ENCODE results near the gene BACH1. TPM values are rescaled to one million over a fixed set of nuclear protein-coding genes. Genes with fewer than 3 reads are reported as not detected.

The BACH1 gene
- polyA plus RNA-seq, 1 donor from 2014 or later, result 29.7 TPM

DNA sequence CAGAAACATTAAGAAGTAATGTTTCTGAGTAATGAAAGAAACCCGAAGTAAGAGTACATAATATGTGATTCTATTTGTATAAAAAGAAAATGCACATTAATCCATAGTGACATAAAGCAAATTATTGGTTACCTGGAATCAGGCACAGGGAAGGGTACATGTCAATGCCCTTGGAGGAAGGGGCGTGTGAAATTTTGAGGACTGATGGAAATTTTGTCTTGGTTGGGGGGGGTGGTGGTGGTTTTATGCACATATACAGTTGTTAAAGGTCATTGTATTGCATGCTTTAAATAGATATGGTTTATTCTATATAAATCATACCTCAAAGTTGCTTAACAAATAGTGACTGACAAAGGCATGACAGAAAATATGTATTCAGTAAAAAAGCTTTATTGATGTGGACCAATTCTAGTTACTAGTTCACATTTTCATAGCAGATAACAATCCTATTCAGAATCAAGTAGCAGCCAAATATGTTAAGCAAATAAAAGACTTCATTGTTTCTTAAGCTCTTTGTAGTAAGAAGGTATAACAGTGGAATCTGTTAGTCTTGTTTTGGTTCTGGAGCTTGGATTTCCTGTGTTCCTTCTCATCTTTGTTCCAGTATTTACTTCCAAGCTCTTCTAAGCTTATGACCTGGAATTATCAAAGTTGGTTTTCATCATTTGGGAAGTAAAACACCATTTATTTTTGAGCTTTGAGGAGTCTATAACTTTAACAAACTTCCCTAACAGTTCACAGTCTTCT, 15.1 kb downstream of the BACH1 start:
- no peaks in the 10 kb centered on the region for H4K20me1 ChIP-seq (ENCODE audit: insufficient read depth)
- peaks cover 91% of the 10 kb centered on the region for H3K79me2 ChIP-seq (replicated peaks; ENCODE audit: insufficient read depth, low read length)

DNA sequence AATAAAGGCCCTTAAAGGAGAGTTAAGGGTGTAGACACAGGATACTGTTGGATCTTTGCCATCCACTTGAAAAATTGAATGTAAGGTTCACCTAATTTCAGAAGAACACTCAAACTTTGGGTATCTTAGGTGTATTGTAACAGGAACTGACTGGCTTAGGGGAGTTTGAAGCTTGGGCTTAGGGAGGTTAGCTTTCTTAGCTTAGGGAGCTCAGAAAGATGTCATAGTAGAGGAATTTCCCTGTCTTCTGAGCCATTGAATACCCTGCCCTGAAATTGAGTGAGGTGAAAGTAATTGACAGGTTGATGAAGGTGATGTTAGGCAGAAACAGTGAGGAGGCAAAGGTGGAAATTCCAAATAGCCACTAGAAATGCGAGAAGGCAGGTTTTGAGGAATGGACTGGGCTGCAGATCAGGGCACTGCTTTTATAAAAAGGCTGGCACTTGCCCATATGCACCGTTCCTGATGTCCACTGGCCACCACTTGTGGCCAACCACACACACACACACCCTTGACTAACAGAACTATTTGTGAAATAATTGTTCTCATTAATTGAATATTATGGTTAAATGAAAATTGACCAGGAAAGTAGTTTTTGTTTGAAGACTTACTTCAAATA, 16.5 kb downstream of the BACH1 start:
- no peak for TF ChIP-seq RAD21 (conservative IDR thresholded peaks at IDR 0.05)
- no peak for TF ChIP-seq TAF1 (IDR thresholded peaks at IDR 0.05; ENCODE audit: low read depth)
- TF ChIP-seq MXI1 (conservative IDR thresholded peaks at IDR 0.05; ENCODE audit: poor library complexity, severe bottlenecking), result no peak
- Histone ChIP-seq H3K27ac (ENCODE audit: low read length) (no peak overlapping the region), H3K4me3 (ENCODE audit: low read length) (no peak overlapping the region), H3K4me2 (ENCODE audit: low read length) (no peak overlapping the region), H3K9me3 (ENCODE audit: low read length) (no peaks in the 10 kb centered on the region), H3K9me2 (ENCODE audit: insufficient read depth, low read length) (no peaks in the 10 kb centered on the region), H4K20me1 (ENCODE audit: insufficient read depth) (no peaks in the 10 kb centered on the region), H2AFZ (ENCODE audit: low read depth, low read length) (no peak overlapping the region), H3F3A (ENCODE audit: insufficient read depth, low read length, poor library complexity, severe bottlenecking) (no peaks in the 10 kb centered on the region), H3K27me3 (ENCODE audit: insufficient read depth, low read depth, low read length) (no peaks in the 10 kb centered on the region), H3K9ac (ENCODE audit: low read length) (no peak overlapping the region), H3K79me2 (replicated peaks; ENCODE audit: insufficient read depth, low read length) (peaks cover 91% of the 10 kb centered on the region), H3K36me3 (ENCODE audit: insufficient read depth, low read length) (no peaks in the 10 kb centered on the region)

More for the DNA sequence above, 15.1 kb downstream of the BACH1 start:
- Histone ChIP-seq H2AFZ (ENCODE audit: low read depth, low read length) (no peak overlapping the region), H3K27me3 (ENCODE audit: insufficient read depth, low read depth, low read length) (no peaks in the 10 kb centered on the region), H3K36me3 (ENCODE audit: insufficient read depth, low read length) (no peaks in the 10 kb centered on the region), H3K9me2 (ENCODE audit: insufficient read depth, low read length) (no peaks in the 10 kb centered on the region), H3K4me2 (ENCODE audit: low read length) (no peak overlapping the region), H3K4me3 (ENCODE audit: low read length) (no peak overlapping the region), H3K9ac (ENCODE audit: low read length) (no peak overlapping the region), H3F3A (ENCODE audit: insufficient read depth, low read length, poor library complexity, severe bottlenecking) (no peaks in the 10 kb centered on the region), H3K27ac (ENCODE audit: low read length) (no peak overlapping the region), H3K9me3 (ENCODE audit: low read length) (no peaks in the 10 kb centered on the region)
- TF ChIP-seq EP300 (conservative IDR thresholded peaks at IDR 0.05; ENCODE audit: poor library complexity, severe bottlenecking) (no peak), RAD21 (conservative IDR thresholded peaks at IDR 0.05) (no peak), EZH2 (IDR thresholded peaks at IDR 0.05; ENCODE audit: borderline replicate concordance, insufficient read depth, low read length, poor library complexity, severe bottlenecking) (no peak), SMC3 (conservative IDR thresholded peaks at IDR 0.05; ENCODE audit: poor library complexity) (no peak), TAF1 (IDR thresholded peaks at IDR 0.05; ENCODE audit: low read depth) (no peak), POLR2AphosphoS5 (IDR thresholded peaks at IDR 0.05) (no peak), MXI1 (conservative IDR thresholded peaks at IDR 0.05; ENCODE audit: poor library complexity, severe bottlenecking) (no peak)
- TF ChIP-seq, protein P1, sequence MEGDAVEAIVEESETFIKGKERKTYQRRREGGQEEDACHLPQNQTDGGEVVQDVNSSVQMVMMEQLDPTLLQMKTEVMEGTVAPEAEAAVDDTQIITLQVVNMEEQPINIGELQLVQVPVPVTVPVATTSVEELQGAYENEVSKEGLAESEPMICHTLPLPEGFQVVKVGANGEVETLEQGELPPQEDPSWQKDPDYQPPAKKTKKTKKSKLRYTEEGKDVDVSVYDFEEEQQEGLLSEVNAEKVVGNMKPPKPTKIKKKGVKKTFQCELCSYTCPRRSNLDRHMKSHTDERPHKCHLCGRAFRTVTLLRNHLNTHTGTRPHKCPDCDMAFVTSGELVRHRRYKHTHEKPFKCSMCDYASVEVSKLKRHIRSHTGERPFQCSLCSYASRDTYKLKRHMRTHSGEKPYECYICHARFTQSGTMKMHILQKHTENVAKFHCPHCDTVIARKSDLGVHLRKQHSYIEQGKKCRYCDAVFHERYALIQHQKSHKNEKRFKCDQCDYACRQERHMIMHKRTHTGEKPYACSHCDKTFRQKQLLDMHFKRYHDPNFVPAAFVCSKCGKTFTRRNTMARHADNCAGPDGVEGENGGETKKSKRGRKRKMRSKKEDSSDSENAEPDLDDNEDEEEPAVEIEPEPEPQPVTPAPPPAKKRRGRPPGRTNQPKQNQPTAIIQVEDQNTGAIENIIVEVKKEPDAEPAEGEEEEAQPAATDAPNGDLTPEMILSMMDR (IDR thresholded peaks at IDR 0.05; ENCODE audit: poor library complexity, severe bottlenecking), result no peak
- TF ChIP-seq, protein P2, sequence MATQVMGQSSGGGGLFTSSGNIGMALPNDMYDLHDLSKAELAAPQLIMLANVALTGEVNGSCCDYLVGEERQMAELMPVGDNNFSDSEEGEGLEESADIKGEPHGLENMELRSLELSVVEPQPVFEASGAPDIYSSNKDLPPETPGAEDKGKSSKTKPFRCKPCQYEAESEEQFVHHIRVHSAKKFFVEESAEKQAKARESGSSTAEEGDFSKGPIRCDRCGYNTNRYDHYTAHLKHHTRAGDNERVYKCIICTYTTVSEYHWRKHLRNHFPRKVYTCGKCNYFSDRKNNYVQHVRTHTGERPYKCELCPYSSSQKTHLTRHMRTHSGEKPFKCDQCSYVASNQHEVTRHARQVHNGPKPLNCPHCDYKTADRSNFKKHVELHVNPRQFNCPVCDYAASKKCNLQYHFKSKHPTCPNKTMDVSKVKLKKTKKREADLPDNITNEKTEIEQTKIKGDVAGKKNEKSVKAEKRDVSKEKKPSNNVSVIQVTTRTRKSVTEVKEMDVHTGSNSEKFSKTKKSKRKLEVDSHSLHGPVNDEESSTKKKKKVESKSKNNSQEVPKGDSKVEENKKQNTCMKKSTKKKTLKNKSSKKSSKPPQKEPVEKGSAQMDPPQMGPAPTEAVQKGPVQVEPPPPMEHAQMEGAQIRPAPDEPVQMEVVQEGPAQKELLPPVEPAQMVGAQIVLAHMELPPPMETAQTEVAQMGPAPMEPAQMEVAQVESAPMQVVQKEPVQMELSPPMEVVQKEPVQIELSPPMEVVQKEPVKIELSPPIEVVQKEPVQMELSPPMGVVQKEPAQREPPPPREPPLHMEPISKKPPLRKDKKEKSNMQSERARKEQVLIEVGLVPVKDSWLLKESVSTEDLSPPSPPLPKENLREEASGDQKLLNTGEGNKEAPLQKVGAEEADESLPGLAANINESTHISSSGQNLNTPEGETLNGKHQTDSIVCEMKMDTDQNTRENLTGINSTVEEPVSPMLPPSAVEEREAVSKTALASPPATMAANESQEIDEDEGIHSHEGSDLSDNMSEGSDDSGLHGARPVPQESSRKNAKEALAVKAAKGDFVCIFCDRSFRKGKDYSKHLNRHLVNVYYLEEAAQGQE (IDR thresholded peaks at IDR 0.05; ENCODE audit: borderline replicate concordance), result no peak

All from neural cell (in vitro differentiated cells).